Activated CD4-positive, alpha-beta T cell treated with anti-CD3 and anti-CD28 coated beads for 24 hours (primary cell): ENCODE measurements around the gene MADD.

Experiments used
- DNase-seq, 2 donors: peaks; one replicate each; pipeline ENCODE4 v3.0.0-alpha.2; 2020; ENCODE audit warnings: low read depth in 2 of 2

Gene MADD

DNA sequence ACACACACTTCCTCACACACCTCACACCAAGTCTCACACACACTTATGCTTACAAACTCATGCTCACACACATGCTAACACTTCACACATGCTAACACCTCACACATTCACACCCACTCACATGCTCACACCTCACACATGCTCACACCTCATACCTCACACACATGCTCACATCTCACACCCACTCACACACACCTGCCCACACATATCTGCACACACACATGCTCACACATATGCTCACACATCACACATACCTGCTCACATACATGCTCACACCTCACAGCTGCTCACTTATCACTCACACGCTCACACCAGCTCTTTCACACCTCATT lies 87.0 kb downstream of the MADD start:
- no peak for DNase-seq

DNA sequence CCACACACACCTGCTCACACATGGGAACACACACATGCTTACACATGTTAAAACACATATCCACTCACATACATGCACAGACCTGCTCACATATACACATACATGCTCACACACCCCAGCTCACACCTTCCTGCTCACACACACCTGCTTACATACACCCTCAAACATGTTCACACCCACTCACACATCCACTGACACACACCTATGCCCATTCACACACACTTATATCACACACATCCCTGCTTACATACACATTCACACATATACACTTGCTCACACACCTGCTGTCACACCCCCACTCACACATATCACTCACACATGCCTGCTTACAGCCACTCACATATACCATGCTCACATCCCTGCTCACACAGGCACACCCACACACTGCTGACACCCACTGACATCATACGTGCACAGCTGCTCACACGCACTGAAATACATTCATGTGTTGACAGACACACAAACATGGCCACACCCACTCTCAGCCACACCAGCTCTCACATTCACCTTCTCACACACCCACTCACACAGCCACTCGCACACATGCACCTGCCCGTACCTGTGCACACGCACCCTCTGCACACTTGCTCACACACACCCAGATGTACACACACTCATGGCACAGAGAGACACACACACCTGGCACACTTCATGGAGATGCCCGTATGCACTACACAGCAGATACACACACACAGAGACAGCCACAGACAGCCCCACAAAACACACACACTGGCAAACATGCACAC lies 88.2 kb downstream of the MADD start:
- no peak for DNase-seq

DNA sequence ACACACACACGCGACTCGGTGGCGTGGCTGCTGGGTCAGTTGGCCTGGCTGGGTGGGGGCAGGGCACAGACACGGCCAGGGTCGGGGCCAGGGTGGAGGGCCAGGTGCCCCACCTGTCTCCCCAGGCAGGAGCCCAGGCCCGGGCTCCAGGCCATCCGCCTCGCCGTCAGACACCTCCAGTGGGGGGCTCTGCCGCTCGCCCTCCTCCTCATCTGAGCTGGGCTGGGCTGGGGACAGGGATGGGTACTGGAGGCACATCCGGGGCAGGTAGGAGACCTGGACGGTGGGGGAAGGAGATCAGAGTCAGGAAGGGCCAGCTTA lies 88.8 kb downstream of the MADD start:
- DNase-seq = no peak

DNA sequence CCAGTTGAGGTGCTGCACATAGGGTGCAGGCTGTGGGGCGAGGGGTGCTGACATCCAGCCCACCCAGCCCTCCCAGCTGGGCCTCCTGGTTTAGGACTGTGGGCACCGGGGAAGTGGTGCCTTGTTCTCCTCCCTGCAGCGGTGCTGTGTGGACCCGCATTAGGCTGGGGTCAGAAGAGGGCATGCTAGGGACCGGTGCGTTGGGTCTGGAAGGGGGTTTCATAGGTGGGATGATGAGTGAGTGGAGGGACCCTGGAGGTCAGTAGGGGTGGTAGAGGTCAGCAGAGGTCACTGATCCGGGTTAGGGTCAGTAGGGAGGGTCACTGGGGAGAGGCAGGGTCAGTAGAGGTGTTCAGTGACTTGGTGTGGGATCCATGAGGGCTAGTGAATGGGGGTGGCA lies 89.2 kb downstream of the MADD start:
- DNase-seq = no peak

DNA sequence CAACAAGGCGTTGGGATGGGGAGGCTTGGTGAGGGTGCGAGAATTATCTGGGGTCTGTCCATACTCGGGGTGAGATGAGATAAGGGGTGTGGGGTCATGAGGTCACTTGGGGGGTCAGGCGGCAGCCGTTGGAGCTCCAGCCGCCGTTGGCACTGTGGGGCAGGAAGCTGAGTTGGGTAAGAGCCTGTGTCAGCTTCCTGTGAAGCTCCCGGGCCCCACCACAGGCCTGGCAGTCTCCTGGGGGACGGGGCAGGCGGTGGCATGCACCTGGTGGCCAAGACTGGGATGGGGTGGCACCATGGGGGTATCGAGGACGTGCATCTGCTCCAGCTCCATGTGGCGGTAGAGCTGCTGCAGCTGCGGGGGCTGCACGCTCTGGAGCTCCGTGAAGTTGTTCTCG lies 89.7 kb downstream of the MADD start:
- DNase-seq = no peak

DNA sequence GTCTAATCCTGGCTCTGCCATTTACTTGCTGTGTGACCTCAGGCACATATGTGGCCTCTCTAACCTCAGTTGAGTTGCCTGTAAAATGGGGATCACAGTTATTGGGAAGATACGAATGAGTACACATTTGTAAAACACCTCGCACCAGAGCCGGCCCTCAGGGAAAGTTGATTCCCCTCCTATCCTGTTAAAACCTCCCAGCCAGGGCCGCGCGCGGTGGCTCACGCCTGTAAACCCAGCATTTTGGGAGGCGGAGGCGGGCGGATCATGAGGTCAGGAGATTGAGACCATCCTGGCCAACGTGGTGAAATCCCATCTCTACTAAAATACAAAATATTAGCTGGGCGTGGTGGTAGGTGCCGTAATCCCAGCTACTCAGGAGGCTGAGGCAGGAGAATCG lies 90.4 kb downstream of the MADD start:
- DNase-seq = no peak

DNA sequence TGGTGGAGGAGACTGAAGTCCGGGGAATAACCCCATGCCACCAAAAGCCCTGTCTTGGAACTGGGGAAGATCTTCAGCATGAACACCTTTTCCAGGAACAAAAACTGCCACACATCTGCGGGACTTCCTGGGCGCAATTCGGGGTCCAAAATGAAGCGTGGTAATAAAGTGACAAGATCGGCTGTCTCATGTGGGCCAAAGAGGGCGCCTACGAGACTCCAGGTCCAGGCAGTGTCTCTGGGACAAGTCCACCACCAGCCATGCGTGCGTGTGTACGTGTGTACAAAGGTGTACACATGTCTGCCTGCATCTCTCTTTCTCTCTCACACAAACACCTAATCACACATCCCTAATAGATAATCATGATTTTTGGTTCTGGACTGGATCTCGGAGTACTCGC lies 91.5 kb downstream of the MADD start:
- no peak for DNase-seq

DNA sequence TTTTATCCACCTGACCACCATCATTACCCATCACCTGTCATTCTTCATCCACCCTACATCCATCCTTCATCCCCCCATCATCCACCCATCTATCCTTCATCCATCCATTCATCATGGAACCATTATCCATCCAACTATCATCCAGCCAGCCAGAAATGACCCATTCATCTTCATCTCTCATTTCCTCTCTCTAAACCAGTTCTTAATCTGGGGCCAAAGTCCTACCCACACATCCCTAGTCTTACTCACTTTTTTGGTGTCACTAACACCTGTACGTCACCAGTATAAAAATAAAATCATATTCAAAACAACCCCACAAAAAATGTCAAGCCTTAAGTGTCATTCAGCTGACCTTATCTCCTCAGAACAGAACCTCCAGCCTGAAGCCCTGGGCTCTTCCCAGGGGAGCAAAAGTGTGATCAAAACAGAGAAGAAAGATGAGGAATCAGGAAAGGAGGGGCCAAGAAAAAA lies 96.1 kb downstream of the MADD start:
- no peak for DNase-seq

DNA sequence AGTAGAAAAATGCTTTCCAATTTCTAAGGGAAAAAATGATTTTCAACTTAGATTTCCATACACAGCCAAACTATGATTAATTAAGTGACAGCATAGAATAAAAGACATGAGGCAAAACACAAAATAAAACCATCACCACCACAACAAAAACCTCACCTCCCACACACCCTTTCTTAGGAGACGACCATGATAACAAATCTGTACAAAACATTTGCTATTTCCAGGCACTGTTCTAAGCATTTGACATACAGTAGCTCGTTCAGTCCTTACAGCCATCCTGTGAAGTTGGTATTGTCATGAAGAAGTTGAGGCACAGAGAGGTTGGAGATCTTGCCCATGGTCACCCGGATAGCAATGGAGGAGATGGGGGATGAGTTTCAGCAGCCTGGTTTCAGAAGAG lies 99.7 kb downstream of the MADD start:
- no peak for DNase-seq

DNA sequence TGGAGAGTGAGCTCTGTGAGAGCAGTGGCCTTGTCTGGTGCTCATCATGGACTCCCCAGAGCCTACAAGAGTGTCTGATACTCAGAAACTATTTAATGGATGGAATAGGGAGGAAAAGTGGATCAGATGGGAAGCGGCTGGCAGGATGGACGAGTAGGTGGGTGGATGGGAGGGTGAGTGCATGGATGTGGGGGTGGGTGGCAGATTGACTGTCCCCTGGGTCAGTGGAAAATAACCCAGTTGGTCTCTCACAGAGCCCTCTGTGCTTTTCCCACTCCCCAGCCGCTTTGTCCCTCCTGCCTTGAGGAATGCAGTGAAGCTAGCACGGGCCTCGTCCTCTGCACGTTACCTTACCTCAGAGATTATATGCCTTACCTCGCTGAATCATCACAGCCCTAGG lies 102.5 kb downstream of the MADD start:
- no peak for DNase-seq

DNA sequence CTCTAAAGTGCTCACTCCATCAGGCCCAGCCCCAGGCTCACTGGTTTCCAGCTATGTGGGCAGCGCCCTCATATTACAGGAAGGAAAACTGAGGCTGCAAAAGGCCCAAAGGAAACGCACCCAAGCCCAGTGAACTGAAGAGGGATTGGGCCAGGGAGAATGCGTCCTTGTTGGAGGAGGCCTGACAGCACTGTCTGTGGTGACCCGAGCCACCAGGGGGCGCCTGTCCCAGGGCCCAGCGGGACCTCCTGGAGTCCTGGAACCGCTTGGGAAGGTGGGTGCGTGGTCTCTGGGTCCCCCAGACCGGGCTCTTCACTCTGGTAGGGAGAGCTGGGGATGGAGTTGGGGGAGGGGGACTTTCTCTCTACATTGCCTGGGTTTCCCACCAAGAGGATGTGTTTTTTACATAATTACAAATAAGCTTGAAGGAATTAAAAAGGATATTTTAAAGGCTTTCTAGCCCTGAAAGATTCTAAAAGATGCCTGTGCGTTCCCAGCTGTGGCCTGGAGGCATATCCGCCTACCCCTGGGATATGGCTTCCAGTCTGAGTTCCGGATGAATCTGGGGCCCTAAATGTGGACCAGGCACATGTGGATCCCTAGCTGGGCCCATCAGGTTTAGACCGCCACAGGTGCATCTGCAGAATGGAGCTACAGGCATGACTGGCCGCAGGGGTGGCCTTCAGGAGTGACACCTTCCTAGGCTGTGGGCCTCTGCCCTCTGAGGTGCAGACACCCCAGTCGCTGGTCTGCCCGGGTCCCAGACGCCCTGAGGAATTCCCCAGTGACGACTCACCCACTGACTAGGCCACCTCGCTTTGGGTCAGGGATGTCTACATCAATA lies 104.2 kb downstream of the MADD start:
- DNase-seq = peak; percentile 78 to 85

DNA sequence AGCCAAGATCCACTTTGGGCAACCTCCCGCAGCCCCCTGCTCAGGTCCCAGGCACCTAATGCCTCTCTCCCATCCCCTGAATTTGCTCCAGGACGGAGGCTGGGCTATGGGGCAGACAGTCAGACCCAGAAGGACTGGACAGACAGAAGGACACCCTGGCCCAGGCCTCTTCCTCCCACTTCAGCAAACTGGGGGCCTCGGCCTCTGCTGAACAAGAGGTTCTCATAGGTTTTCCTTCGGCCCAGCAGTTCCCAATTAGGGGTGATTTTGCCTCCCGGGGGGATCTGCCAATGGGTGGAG lies 104.7 kb downstream of the MADD start:
- no peak for DNase-seq

DNA sequence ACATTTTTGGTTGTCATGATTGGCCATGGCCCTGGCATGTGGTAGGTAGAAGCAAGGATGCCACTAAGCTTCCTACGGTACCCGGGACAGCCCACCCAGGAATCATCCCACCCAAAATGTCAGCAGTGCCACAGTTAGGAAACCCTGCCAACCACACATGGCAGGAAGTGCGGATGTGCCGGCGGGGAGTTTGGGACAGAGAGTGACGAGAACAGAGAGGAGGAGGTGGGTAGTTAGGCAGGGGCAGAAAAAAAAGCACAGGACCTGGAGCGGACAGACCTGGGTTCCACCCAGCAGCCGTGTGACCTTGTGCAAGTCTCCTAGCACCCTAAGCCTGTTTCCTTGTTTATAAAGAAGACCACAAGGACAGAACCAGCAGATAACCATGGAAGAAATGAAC lies 105.1 kb downstream of the MADD start:
- no peak for DNase-seq

DNA sequence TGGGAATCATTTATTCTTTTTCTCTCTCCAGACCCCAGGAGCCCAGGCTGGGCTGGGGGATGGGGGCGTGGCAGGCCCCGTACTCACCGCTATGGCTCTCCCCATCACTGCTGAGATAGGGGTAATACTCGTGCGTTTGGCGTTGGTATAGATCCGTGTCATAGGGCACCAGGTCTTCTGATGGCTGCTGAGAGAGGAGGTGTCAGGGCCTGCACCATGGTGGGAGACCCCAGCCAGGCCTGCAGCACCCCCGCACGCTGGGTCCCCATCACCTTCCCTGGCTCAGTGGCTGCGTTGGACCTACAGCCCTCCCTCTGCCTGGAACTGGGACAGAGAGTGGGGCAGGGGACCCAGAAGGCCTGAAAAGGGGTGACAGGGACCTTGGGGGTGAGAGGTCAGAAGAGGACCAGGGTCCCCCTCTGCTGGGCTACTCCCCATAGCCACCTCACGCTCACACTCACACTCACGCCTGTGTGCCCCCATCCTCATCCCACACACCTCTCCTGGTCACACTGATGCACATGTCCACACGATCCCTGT lies 105.7 kb downstream of the MADD start:
- DNase-seq = no peak

DNA sequence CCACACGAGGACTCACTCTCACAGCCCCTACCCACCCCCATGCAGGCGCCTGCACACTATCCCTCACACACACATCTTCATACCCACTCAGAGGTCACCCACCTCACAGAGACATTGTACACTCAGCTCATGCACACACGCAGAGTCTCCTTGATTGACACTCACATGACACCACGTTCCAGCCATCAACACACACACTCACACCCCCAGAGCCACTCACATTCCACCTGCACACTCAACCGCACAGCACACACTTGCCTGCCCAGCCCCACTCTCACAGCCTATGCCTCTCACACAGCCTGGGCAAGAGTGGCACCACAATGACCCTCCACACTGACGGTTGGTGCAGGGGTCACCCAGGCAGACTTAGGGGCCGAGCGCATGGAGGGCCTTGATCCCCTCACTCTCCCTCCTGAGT lies 106.2 kb downstream of the MADD start:
- DNase-seq = no peak

DNA sequence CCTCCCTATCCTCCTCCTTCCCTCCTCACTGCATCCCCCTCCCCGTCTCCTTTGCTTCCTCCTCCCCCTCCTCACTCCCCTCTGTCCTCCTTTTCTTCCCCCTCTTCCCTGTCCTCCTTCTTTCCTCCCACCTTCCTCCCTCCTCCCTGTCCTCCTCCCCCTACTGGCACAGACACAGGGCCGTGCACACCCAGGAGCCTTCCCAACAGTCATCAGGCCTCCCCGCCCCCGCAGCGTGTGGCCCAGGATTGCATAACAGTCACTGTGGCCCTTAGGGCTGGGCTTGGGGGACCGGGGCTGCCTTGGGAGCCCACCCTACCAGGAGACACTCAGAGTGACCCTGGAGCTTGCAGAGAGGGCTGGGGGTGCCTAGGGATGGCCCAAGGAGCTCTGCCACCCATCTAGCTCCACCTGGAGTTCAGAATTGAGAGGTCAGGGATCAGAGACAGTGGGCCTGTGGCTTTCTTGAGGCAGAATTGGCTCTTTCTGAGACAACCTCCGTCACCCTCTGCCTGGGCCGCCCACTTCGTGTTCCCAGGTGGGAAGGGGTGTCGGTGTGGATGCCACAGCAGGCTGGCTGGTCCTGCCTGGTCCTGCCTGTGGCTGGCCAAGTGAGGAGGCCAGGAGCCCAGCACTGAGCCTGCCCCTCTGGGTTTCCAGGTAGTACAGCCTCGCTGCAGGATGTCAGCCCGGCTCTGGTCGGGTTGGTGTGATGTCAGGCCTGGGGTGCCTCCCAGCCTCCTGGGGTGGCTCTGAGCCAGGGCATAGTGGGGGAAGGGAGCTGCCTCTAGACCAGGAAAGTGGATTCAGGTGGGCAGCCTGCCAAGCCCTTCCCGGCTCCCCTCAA lies 106.8 kb downstream of the MADD start:
- no peak for DNase-seq

DNA sequence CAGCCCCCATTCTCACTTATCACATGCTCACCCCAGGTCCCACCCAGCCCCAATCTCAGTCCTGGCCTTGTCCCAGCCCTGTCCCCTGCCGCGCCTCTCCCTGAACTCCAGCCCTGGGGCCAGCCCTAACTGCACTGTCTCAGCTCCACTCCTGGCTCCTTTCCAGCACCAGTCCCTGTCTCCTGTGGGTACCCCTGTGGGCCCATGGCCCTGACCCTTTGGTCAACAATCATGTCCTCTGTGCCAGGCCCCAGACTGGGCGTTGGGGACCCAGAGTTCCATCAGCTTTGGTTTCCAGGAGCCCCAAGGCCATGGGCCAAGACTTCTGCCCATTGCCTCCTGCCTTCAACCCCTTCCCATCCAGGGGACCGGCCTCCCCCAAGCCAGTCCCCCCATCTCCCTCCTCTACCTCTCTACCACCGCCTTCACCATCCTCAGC lies 107.7 kb downstream of the MADD start:
- no peak for DNase-seq

DNA sequence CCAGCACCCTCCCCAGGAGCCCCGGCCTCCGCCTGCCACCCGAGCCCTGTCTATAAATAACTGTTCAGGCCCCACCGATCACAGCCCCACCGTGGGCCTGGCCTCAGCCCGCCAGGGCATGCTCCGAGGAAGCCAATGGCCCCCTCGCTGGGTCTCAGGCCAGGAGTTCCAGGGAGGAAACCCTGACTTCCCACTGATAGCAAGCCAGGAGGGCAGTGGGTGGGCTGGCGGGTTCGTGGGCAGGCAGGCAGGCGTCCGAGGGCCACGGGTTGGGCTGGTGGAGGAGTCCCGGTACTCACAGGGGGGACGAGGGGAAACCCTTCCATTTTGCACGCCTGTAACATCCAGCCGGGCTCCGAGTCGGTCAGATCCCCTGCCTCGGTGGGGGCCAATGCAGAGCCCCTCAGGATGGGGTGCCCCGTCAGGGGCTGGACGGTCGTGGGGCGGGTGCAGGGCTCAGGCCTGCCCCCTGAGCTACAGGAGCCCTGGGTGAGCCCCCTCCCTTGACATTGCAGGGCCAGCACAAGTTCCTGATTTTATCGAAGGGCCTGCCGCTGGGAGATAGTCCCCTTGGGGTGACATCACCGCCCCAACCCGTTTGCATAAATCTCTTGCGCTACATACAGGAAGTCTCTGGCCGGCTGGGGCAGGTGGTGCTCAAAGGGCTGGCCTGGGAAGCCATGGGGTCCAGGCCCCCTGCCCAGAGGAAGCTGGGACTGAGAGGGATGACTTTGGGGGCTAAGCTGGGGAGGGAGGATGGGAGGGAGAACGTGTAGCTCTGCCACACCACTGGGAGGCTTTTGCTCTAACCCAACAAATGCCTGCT lies 108.3 kb downstream of the MADD start, which contains the start of gene SPI1:
SPI1 (minus strand) TSS at position 538 of the 826 bp plus-strand sequence; CDS start at position 344, 194 bp downstream.
- DNase-seq = no peak

DNA sequence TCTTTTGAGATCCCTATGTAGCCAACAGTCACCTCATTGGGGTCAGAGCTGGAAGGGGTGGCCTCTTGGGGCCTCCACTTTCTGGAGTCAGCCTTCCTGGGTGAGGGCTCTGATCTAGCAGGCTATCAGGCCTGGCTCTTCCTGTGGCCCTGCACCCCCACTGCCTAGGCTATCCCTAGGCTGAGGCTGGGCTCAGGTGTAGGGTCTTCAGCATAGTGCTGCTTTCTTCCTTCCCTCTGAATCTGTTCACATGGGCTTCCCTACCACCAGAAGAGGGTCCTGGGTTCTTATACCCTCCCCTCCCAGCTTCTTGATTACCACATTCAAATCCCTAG lies 108.9 kb downstream of the MADD start:
- no peak for DNase-seq

DNA sequence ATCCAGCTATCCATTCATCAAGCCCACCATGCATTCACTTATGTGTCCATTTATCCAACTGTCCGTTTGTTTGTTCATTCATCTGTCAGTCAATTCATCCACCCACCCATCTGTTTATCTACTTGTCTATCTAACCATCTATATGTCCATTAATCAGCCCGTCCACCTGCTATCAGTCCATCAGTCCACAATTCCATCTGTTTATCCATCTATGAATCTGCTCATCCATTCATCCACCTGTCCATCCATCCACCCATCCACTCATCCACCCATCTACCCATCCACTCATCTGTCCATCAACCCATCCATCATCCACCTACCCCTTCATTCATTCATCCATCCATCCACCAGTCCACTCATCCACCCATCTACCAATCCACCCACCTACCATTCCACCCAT lies 109.4 kb downstream of the MADD start:
- no peak for DNase-seq
